AG04449 (cell line): ENCODE measurements around the gene FLT3LG.
"Not testable (repeated sequence)": the region's sequence is repeated elsewhere in the genome, so short reads cannot be mapped to it uniquely, and the experiment has no call there.

Experiments used
- CTCF ChIA-PET: fragments of 350-600 bp; formaldehyde crosslinking; extraction: SDS; loops from one replicate; lab custom pipeline; 2021; ENCODE audit warnings: antibody characterized with exemption; lab: Yijun Ruan, JAX
- POLR2A ChIA-PET: fragments of 400-600, 350-600 bp; formaldehyde crosslinking; extraction: SDS; loops from one replicate; lab custom pipeline; 2020; ENCODE audit warnings: antibody characterized with exemption, inconsistent platforms; lab: Yijun Ruan, JAX
- DNase-seq: peaks from one replicate; pipeline ENCODE4 v3.0.0-alpha.2; 2010; ENCODE audit warnings: low read depth, low spot score
- H3K4me3 ChIP-seq: 2 replicates; pipeline ENCODE4 v1.5.1; 2011; ENCODE audit warnings: low read depth, mild to moderate bottlenecking, control low read depth, low read length
- TF ChIP-seq, protein P1 (sequence below): IDR thresholded peaks from one replicate; pipeline ENCODE4 v1.5.1; 2011; ENCODE audit warnings: mild to moderate bottlenecking, moderate library complexity, low read length, control low read depth, inconsistent platforms; ENCODE audit not compliant: insufficient read depth; ENCODE audit errors: missing control alignments

The FLT3LG gene

GRCh38 chr19:49456326-49456725 lies 17.7 kb upstream of the FLT3LG start:
- ChIA-PET POLR2A (interaction anchor here (1.0 kb wide), 1 partner anchor 71 kb away, joined by 3 read pairs; the partner anchor contains the start of gene RCN3), CTCF (interaction anchor here (1.3 to 6.2 kb wide), 2 partner anchors 9 to 17 kb away, joined by 4 to 40 read pairs; partner anchors contain the start of gene FLT3LG)
- H3K4me3 ChIP-seq = no peak overlapping the region
- TF ChIP-seq, protein P1, sequence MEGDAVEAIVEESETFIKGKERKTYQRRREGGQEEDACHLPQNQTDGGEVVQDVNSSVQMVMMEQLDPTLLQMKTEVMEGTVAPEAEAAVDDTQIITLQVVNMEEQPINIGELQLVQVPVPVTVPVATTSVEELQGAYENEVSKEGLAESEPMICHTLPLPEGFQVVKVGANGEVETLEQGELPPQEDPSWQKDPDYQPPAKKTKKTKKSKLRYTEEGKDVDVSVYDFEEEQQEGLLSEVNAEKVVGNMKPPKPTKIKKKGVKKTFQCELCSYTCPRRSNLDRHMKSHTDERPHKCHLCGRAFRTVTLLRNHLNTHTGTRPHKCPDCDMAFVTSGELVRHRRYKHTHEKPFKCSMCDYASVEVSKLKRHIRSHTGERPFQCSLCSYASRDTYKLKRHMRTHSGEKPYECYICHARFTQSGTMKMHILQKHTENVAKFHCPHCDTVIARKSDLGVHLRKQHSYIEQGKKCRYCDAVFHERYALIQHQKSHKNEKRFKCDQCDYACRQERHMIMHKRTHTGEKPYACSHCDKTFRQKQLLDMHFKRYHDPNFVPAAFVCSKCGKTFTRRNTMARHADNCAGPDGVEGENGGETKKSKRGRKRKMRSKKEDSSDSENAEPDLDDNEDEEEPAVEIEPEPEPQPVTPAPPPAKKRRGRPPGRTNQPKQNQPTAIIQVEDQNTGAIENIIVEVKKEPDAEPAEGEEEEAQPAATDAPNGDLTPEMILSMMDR = no peak
- DNase-seq = no peak

GRCh38 chr19:49458567-49458903 lies 15.5 kb upstream of the FLT3LG start:
- TF ChIP-seq, protein P1 = no peak
- ChIA-PET POLR2A (no interaction called here), CTCF (interaction anchor here (1.4 to 1.5 kb wide), 2 partner anchors 15 to 18 kb away, joined by 4 to 9 read pairs; partner anchors contain the start of gene FLT3LG)
- DNase-seq = no peak
- no peak overlapping the region for H3K4me3 ChIP-seq

- no peak overlapping the region for H3K4me3 ChIP-seq
- TF ChIP-seq, protein P1 = no peak
- POLR2A ChIA-PET = no interaction called here
- DNase-seq = no peak
- CTCF ChIA-PET = interaction anchor here (1.2 to 1.5 kb wide), 2 partner anchors 14 to 17 kb away, joined by 4 read pairs; no protein-coding TSS in a partner anchor
These were observed 14.6 kb upstream of the FLT3LG start for GRCh38 chr19:49459388-49459787.

DNA sequence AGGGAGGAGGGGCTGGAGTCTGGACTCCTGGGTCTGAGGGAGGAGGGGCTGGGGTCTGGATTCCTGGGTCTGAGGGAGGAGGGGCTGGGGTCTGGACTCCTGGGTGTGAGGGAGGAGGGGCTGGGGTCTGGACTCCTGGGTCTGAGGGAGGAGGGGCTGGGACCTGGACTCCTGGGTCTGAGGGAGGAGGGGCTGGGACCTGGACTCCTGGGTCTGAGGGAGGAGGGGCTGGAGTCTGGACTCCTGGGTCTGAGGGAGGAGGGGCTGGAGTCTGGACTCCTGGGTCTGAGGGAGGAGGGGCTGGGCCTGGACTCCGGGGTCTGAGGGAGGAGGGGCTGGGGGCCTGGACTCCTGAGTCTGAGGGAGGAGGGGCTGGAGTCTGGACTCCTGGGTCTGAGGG lies 12.9 kb upstream of the FLT3LG start:
- CTCF ChIA-PET = interaction anchor here (1.7 kb wide), 1 partner anchor 15 kb away, joined by 4 read pairs; no protein-coding TSS in a partner anchor
- H3K4me3 ChIP-seq, POLR2A ChIA-PET, DNase-seq: not testable (repeated sequence)

GRCh38 chr19:49461656-49462055 lies 12.4 kb upstream of the FLT3LG start:
- POLR2A ChIA-PET = no interaction called here
- no peak for DNase-seq
- TF ChIP-seq, protein P1 = no peak
- CTCF ChIA-PET = interaction anchor here (1.7 kb wide), 1 partner anchor 15 kb away, joined by 4 read pairs; no protein-coding TSS in a partner anchor
- no peak overlapping the region for H3K4me3 ChIP-seq

DNA sequence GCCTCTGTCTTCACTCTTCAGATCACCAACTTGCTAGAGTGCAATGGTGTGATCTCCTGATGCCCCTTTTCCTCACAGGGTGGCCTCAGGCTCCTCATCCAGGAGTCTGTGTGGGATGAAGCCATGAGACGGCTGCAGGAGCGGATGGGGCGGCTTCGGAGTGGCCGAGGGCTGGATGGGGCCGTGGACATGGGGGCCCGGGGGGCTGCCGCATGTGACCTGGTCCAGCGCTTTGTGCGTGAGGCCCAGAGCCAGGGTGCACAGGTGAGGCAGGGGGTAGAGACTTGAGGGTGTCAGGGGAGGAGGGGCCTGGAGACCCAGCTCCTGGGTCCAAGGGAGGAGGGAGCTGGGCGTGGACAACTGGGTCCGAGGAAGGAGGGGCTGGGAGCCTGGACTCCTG lies 11.5 kb upstream of the FLT3LG start:
- TF ChIP-seq, protein P1 = no peak
- H3K4me3 ChIP-seq = no peak overlapping the region
- DNase-seq = no peak
- ChIA-PET POLR2A (no interaction called here), CTCF (interaction anchor here (1.7 kb wide), 1 partner anchor 14 kb away, joined by 4 read pairs; no protein-coding TSS in a partner anchor)
